H1 (cell line): ENCODE measurements around the gene TSFM. TPM values are rescaled to one million over a fixed set of nuclear protein-coding genes. Genes with fewer than 3 reads are reported as not detected.

Source experiments
- GTF2F1 ChIP-seq: IDR thresholded peaks from 2 replicates; pipeline ENCODE4 v1.6.1; 2012; ENCODE audit warnings: low read depth, low read length, improper control_type of control experiment, borderline replicate concordance
- polyA plus RNA-seq, 7 experiments: library from polyadenylated mRNA; depleted of rRNA in 3 of 7; stranded (reverse) in 5 of 7; unstranded in 2 of 7; fragments of >200 nt in 5 of 7; fragments of 200-250 nt in 2 of 7; gene quantifications; 1 replicate in 5 of 7; 2 replicates in 1 of 7; 4 replicates in 1 of 7; pipeline versions ENCODE4 v1.2.1 to v1.2.3, GENCODE V29; 2011 to 2013; ENCODE audit warnings: missing spikeins in 2 of 7, mixed read lengths in 2 of 7
- total RNA-seq: library from RNA; stranded (reverse); fragmentation: NEBNext Ultra II Directional; extraction: Animal tissue kit (Norgen Biotek cat#: 25700); gene quantifications from 2 replicates; pipeline ENCODE4 v1.2.1, GENCODE V29; 2021
- TF ChIP-seq, protein P1 (sequence below): IDR thresholded peaks from 2 replicates; pipeline ENCODE4 v1.6.1; 2011; ENCODE audit warnings: low read depth, mild to moderate bottlenecking, low read length; ENCODE audit not compliant: insufficient read depth

TSFM gene
- total and polyA plus RNA-seq, 2 of the 8 experiments (the other 6 are each of a cell fraction or from before 2014, with no cell fraction given) = 17.4 to 49.8 TPM

DNA sequence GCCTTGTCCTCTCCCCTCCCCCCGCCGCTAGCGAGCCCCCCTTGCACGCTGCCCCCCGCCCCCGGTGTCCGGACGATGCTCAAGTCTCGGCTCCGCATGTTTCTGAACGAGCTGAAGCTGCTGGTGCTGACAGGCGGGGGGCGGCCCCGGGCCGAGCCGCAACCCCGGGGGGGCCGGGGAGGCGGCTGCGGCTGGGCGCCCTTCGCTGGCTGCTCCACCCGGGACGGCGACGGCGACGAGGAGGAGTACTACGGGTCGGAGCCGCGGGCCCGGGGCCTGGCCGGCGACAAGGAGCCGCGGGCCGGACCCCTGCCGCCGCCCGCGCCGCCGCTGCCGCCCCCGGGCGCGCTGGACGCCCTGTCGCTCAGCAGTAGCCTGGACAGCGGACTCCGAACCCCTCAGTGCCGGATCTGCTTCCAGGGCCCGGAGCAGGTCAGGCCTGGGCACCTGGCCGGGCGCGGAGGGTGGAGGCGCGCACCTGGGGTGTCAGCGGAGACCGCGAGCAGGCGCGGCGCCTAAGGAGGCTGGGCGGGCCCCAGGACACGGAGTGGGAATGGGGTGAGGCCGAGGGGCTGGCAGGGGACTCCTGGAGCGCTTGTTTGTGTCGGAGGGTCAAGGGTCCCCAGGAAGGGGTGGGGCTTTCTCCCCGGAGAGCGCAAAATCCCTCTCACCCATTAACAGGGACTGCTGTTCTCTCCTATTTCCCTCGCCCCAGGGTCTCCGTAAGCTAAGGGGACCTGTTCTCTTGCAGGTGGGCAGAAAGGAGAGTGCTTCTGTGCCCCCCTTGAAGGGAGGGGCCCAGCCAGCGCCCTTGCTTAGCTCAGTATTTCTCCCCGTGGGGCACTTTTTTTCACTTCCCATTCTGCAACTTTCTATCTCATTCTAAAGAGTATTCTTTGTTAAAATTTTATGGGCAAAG, 26.9 kb upstream of the TSFM start (continued):
- TF ChIP-seq, protein P1, sequence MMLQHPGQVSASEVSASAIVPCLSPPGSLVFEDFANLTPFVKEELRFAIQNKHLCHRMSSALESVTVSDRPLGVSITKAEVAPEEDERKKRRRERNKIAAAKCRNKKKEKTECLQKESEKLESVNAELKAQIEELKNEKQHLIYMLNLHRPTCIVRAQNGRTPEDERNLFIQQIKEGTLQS = no peak
- no peak for TF ChIP-seq GTF2F1
- TF ChIP-seq, all 59 proteins: peak for 5
